NCI-H510A treated with DMSO at 0.1 percent for 48 hours (cell line): ENCODE measurements around the gene GPR82.
A peak's percentile ranks its signal among the peaks of the same experiment; 100 is the strongest.
"Not testable (repeated sequence)": the region's sequence is repeated elsewhere in the genome, so short reads cannot be mapped to it uniquely, and the experiment has no call there.

Experiments used
- DNase-seq: peaks from one replicate; lab custom pipeline; 2025; lab: John Stamatoyannopoulos, UW

The GPR82 gene

DNA sequence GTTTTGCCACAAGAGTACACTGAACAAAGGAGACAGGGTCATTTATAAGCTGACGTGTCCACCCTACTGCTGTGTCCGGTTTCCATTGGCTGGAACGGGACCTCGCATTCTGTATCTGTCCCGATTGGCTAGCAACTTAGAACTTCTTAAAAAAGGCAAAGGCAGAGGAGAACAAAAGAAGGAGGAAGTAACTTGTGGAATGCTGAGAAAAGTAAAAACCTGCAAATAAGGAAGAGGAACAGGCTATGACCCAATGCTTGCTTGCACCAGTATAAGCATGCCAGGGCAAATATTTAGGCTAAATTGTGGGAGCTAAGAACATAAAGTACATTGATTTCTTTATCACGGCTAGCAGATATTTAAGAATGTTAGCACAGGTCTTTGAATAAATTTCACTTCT, 4.4 kb upstream of the GPR82 start:
- not testable (repeated sequence) for DNase-seq

DNA sequence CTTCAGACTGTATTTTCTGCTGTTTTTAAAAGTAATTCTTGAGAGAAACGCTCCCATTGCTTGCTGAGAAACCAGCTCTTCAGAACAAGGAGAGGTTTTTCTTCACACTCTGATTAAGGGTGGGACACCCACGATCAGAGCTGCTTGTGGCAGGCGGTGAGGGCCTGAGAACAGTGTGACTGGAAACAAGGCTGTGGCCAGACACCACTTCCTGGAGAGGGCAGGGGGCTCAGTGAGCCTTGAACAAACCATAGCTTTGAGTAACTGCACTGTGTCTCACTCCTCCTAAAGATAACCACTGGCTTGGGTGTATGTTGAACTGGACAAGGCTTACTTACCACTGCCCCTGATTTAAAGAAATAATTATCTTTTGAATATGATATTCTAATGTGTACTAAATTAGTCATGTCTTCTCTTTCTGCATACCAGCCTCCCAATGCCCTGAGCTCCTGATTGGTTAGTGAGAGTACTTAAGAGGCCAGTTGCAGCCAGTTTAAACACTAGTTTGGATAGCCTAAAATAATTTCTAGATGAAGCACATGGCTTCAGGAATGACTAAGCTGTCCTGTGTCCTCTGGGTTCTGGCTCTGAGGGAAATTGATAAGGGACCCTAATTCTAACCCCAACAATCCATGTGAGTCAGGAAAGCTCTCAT, 3.7 kb upstream of the GPR82 start:
- DNase-seq, result no peak

GRCh38 chrX:41721590-41721989, 2.4 kb upstream of the GPR82 start:
- DNase-seq, result no peak

GRCh38 chrX:41722214-41722613, 1.8 kb upstream of the GPR82 start:
- DNase-seq, result no peak

GRCh38 chrX:41722816-41723618, 964 bp upstream of the GPR82 start:
- DNase-seq, result no peak

GRCh38 chrX:41728125-41728524, 4.1 kb downstream of the GPR82 start:
- DNase-seq, result no peak

- DNase-seq, result no peak
Measured at GRCh38 chrX:41730081-41730480, 6.1 kb downstream of the GPR82 start.

DNA sequence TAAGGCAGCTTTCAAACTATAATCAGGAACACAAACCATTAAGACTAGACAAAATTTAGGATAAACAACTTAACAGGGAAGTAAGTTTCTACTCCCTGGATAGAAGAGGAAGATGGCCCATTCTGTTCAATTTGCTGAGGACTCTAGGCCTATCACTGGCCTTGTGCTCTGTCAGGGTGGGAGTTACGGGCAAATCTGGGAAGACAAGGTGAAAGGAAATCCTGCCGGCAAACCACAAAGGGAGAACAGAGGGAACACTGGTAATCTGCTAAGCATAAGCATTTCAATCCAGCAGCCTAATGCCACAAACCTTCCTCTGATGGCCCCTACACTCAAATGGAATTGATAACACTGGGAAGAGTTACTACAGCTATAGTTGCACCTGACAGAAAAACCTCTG, 8.3 kb downstream of the GPR82 start:
- no peak for DNase-seq

DNA sequence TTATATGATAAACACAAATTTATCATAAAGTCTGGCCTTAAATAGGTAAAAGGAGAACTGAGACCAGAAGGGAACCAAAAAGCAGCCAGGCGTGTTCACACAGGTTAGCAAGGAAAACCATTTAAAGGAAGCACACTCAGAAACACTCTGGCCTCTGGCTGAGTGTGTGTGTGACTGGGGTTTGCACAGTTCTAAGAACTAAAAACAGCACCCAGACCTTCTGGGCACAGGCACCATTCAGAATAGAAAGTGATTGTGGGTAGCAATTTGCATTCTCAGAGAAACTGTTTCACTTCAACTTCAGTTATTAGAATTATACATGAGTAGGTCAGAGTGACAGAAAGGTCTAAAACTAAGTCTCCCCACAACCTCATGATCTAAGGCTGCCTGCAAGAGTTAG, 10.0 kb downstream of the GPR82 start:
- DNase-seq, result no peak

GRCh38 chrX:41734530-41734929, 10.5 kb downstream of the GPR82 start:
- no peak for DNase-seq

DNA sequence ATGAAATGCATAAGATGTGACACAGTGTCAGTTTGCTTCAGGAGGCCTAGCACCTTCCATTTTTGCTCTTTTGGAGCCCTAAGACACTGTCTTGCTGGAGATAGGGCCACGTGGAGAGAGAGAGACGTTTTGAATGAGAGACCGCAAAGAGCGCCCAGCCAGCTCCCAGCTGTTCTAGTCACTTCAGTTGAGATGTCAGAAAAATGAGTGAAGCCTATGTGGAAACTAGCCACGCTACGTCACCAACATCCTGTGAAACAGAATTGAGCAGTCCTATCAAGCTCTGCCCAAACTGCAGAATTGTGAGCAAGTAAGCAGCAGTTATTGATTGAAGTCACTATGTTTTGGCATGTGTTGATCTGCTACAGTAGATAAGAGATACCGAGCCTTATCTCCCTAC, 13.1 kb downstream of the GPR82 start:
- DNase-seq, result no peak

- no peak for DNase-seq
Measured at GRCh38 chrX:41739871-41740270, 15.9 kb downstream of the GPR82 start.

- no peak for DNase-seq
Measured at GRCh38 chrX:41750716-41751115, 26.7 kb downstream of the GPR82 start.

GRCh38 chrX:41758401-41758800, 34.4 kb downstream of the GPR82 start:
- DNase-seq, result no peak

- DNase-seq, result no peak
Measured at GRCh38 chrX:41759817-41760216, 35.8 kb downstream of the GPR82 start.

GRCh38 chrX:41761169-41761568, 37.2 kb downstream of the GPR82 start:
- no peak for DNase-seq

GRCh38 chrX:41761702-41762101, 37.7 kb downstream of the GPR82 start:
- DNase-seq, result no peak

DNA sequence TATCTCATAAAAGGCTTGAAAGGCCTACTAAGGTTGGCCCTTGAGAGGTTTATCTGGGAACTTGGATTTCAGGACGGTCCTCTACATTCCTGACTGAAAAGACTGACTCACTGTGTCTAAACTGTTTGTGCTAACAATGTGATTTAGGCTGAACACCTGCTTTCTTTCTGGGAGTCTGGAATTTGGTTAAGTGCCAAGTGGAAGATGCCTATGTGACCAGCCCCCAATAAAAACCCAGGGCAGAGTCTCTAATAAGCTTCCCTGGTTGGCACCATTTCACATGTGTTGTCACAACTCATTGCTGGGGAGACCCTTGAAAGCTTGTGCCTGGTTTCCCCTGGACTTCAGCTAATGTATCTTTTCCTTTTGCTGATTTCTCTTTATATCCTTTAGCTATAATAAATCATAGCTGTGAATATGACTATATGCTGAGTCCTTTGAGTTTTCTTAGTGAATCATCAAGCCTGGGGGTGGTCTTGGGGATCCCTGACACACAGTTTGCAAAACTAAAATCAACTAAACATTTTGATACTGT, 55.1 kb downstream of the GPR82 start:
- DNase-seq, result peak; percentile 6
